IMR-90 (cell line): ENCODE results near the gene CLOCK. TPM values are rescaled to one million over a fixed set of nuclear protein-coding genes. Genes with fewer than 3 reads are reported as not detected.

Experiments used
- ATAC-seq: fragments of 200-7000 bp; cut with Tn5 transposase; 2 replicates; pipeline ENCODE4 v1.9.1; 2020; ENCODE audit warnings: low read depth, mild to moderate bottlenecking, moderate library complexity
- BruUV-seq: library from RNA; stranded (reverse); fragments of 400-500 nt; replicated peaks from 2 replicates; lab custom pipeline; 2021; lab: Mats Ljungman, UMichigan
- CTCF ChIA-PET: fragments of 300-600 bp; formaldehyde crosslinking; extraction: SDS; loops from one replicate; lab custom pipeline; 2021; ENCODE audit warnings: antibody characterized with exemption; lab: Yijun Ruan, JAX
- POLR2A ChIA-PET: fragments of 300-600 bp; sonication (Branson Sonifier 250); formaldehyde crosslinking; loops from one replicate; lab custom pipeline; 2022; ENCODE audit warnings: antibody characterized with exemption; ENCODE audit not compliant: unreplicated experiment; lab: Charles Lee
- DNase-seq: peaks from one replicate; pipeline ENCODE4 v3.0.0; 2013
- H2AFZ ChIP-seq: replicated peaks from 2 replicates; pipeline ENCODE3; 2013; ENCODE audit warnings: low read length, mild to moderate bottlenecking; ENCODE audit not compliant: poor library complexity
- H2AK5ac ChIP-seq: 2 replicates; pipeline ENCODE4 v1.6.1; 2013; ENCODE audit warnings: low read depth, low read length, inconsistent platforms
- H2AK9ac ChIP-seq: replicated peaks from 2 replicates; pipeline ENCODE3; 2013; ENCODE audit warnings: mild to moderate bottlenecking, low read depth, low read length, moderate library complexity; ENCODE audit not compliant: poor library complexity
- H2BK120ac ChIP-seq: 2 replicates; pipeline ENCODE4 v1.6.1; 2013; ENCODE audit warnings: low read depth, low read length, inconsistent platforms
- H2BK15ac ChIP-seq: 3 replicates; pipeline ENCODE4 v1.6.1; 2013; ENCODE audit warnings: low read depth, low read length, inconsistent platforms
- H2BK20ac ChIP-seq: 2 replicates; pipeline ENCODE4 v1.6.1; 2013; ENCODE audit warnings: low read depth, mild to moderate bottlenecking, inconsistent platforms, low read length, moderate library complexity
- H2BK5ac ChIP-seq: 2 replicates; pipeline ENCODE4 v1.6.1; 2013; ENCODE audit warnings: mild to moderate bottlenecking, low read depth, low read length, inconsistent platforms; ENCODE audit not compliant: poor library complexity, severe bottlenecking
- H3K14ac ChIP-seq: replicated peaks from 2 replicates; pipeline ENCODE4 v1.6.1; 2013; ENCODE audit warnings: low read depth, low read length, inconsistent platforms
- H3K18ac ChIP-seq: 2 replicates; pipeline ENCODE4 v1.6.1; 2013; ENCODE audit warnings: low read depth, low read length, control low read depth
- H3K23ac ChIP-seq: 2 replicates; pipeline ENCODE4 v1.6.1; 2013; ENCODE audit warnings: low read depth, low read length, inconsistent platforms
- H3K27ac ChIP-seq: 2 replicates; pipeline ENCODE4 v1.5.1; 2013; ENCODE audit warnings: mild to moderate bottlenecking, control low read depth, low read length; ENCODE audit not compliant: insufficient read depth
- H3K27me3 ChIP-seq: 2 replicates; pipeline ENCODE4 v1.6.1; 2013; ENCODE audit warnings: low read length; ENCODE audit not compliant: control insufficient read depth, insufficient read depth
- H3K36me3 ChIP-seq: 2 replicates; pipeline ENCODE4 v1.6.1; 2013; ENCODE audit warnings: low read length, mixed read lengths; ENCODE audit not compliant: control insufficient read depth, insufficient read depth
- H3K4ac ChIP-seq: 2 replicates; pipeline ENCODE4 v1.6.1; 2013; ENCODE audit warnings: low read depth, low read length, inconsistent platforms
- H3K4me1 ChIP-seq: 2 replicates; pipeline ENCODE4 v1.6.1; 2013; ENCODE audit warnings: low read length, mixed read lengths; ENCODE audit not compliant: control insufficient read depth, insufficient read depth
- H3K4me2 ChIP-seq: 2 replicates; pipeline ENCODE4 v1.6.1; 2013; ENCODE audit warnings: low read depth, mild to moderate bottlenecking, control low read depth, low read length, moderate library complexity
- H3K4me3 ChIP-seq: 2 replicates; pipeline ENCODE4 v1.5.1; 2013; ENCODE audit warnings: low read depth, mild to moderate bottlenecking, control low read depth, low read length, moderate library complexity; ENCODE audit not compliant: insufficient read depth
- H3K56ac ChIP-seq: 2 replicates; pipeline ENCODE4 v1.6.1; 2013; ENCODE audit warnings: low read length, inconsistent platforms; ENCODE audit not compliant: insufficient read depth; ENCODE audit errors: extremely low read depth
- H3K79me1 ChIP-seq, 2 experiments: 2 replicates each; pipeline ENCODE4 v1.6.1; 2013; ENCODE audit warnings: low read length in 2 of 2, inconsistent platforms in 1 of 2, low read depth in 1 of 2
- H3K9ac ChIP-seq: 2 replicates; pipeline ENCODE4 v1.6.1; 2013; ENCODE audit warnings: low read depth, low read length, control low read depth
- H3K9me1 ChIP-seq: 2 replicates; pipeline ENCODE4 v1.6.1; 2013; ENCODE audit warnings: low read length, inconsistent platforms; ENCODE audit not compliant: insufficient read depth
- H3K9me3 ChIP-seq: 2 replicates; pipeline ENCODE4 v1.6.1; 2013; ENCODE audit warnings: low read length; ENCODE audit not compliant: control insufficient read depth, insufficient read depth
- H4K20me1 ChIP-seq: 2 replicates; pipeline ENCODE4 v1.6.1; 2013; ENCODE audit warnings: low read length, inconsistent platforms; ENCODE audit not compliant: insufficient read depth
- H4K5ac ChIP-seq: 2 replicates; pipeline ENCODE4 v1.6.1; 2013; ENCODE audit warnings: mild to moderate bottlenecking, low read depth, low read length, control low read depth
- H4K8ac ChIP-seq, 2 experiments: 2 replicates each; pipeline ENCODE4 v1.6.1; 2013; ENCODE audit warnings: low read depth in 2 of 2, low read length in 2 of 2, control low read depth in 1 of 2, inconsistent platforms in 1 of 2
- H4K91ac ChIP-seq: 2 replicates; pipeline ENCODE4 v1.6.1; 2013; ENCODE audit warnings: low read depth, low read length, inconsistent platforms; ENCODE audit not compliant: insufficient read depth
- BHLHE40 ChIP-seq: fragments of 150-350 bp; IDR thresholded peaks from 2 replicates; pipeline ENCODE4 v1.6.1; 2016; ENCODE audit warnings: mild to moderate bottlenecking, low read depth, low read length
- CEBPB ChIP-seq: IDR thresholded peaks from 2 replicates; pipeline ENCODE4 v1.6.1; 2012; ENCODE audit warnings: low read depth, low read length, improper control_type of control experiment
- CHD1 ChIP-seq: IDR thresholded peaks from 2 replicates; pipeline ENCODE4 v1.6.1; 2012; ENCODE audit warnings: low read depth, low read length, improper control_type of control experiment
- CTCF ChIP-seq: conservative IDR thresholded peaks from 2 replicates; pipeline ENCODE4 v1.5.1; 2012; ENCODE audit warnings: mild to moderate bottlenecking, low read depth, low read length, improper control_type of control experiment
- MAZ ChIP-seq: IDR thresholded peaks from 2 replicates; pipeline ENCODE4 v1.6.1; 2012; ENCODE audit warnings: low read depth, mild to moderate bottlenecking, low read length, improper control_type of control experiment, moderate library complexity, borderline replicate concordance
- MXI1 ChIP-seq: IDR thresholded peaks from 2 replicates; pipeline ENCODE4 v1.6.1; 2012; ENCODE audit warnings: low read depth, mild to moderate bottlenecking, low read length, moderate library complexity, borderline replicate concordance
- NFE2L2 ChIP-seq: fragments of 150-350 bp; IDR thresholded peaks from 2 replicates; pipeline ENCODE4 v1.6.1; 2016; ENCODE audit warnings: low read depth, mild to moderate bottlenecking, low read length
- POLR2A ChIP-seq: IDR thresholded peaks from 2 replicates; pipeline ENCODE4 v1.6.1; 2012; ENCODE audit warnings: mild to moderate bottlenecking, low read depth, low read length
- RCOR1 ChIP-seq: IDR thresholded peaks from 2 replicates; pipeline ENCODE4 v1.6.1; 2012; ENCODE audit warnings: mild to moderate bottlenecking, low read length, improper control_type of control experiment; ENCODE audit not compliant: insufficient replicate concordance
- RFX5 ChIP-seq: IDR thresholded peaks from 2 replicates; pipeline ENCODE4 v1.8.0; 2012; ENCODE audit warnings: low read depth, mild to moderate bottlenecking, low read length, moderate library complexity
- SMC3 ChIP-seq: fragments of 150-350 bp; IDR thresholded peaks from 2 replicates; pipeline ENCODE4 v1.6.1; 2016; ENCODE audit warnings: low read depth, mild to moderate bottlenecking, antibody characterized with exemption, low read length, moderate library complexity
- USF2 ChIP-seq: fragments of 150-350 bp; IDR thresholded peaks from 2 replicates; pipeline ENCODE4 v1.6.1; 2017; ENCODE audit warnings: mild to moderate bottlenecking, antibody characterized with exemption, low read length, low read depth
- WGBS, 2 experiments: methylation state at CpG; one replicate each; pipeline versions ENCODE4 v1.1.5 to v1.1.7; 2013; ENCODE audit warnings: missing lambda C conversion rate in 2 of 2; ENCODE audit not compliant: insufficient read length in 1 of 2; ENCODE audit errors: extremely low coverage in 2 of 2; 5-methylcytosine and 5-hydroxymethylcytosine counted together
- dilution Hi-C: fragments of 300-500 bp; cut with HindIII; formaldehyde crosslinking; loops from one replicate; pipeline ENCODE4 v1.14.3; 2018; ENCODE audit warnings: low sequenced_read_pairs; ENCODE audit not compliant: unreplicated experiment
- in situ Hi-C: fragments of 300-500 bp; cut with MboI; formaldehyde crosslinking; loops from 3 replicates; pipeline ENCODE4 v1.14.3; 2019; ENCODE audit warnings: low sequenced_read_pairs, inconsistent platforms, mixed read lengths
- intact Hi-C: fragments of 100-400 bp; cut with micrococcal nuclease; formaldehyde crosslinking; loops from 2 replicates; pipeline ENCODE4 v1.10.0; 2022
- polyA plus RNA-seq, 3 experiments: library from polyadenylated mRNA; depleted of rRNA; stranded (reverse); fragments of >200 nt; gene quantifications; 2 replicates each; pipeline ENCODE4 v1.2.3, GENCODE V29; 2012; ENCODE audit warnings: low replicate concordance in 1 of 3
- total RNA-seq: library from RNA; depleted of rRNA; stranded (reverse); fragments of >200 nt; gene quantifications from 2 replicates; pipeline ENCODE4 v1.2.3, GENCODE V29; 2012

CLOCK gene
- total and polyA plus RNA-seq, 2 of the 4 experiments (the other 2 are of a cell fraction), result 7.3 to 53.4 TPM

GRCh38 chr4:55437823-55438222 is 108.9 kb downstream of the CLOCK start:
- POLR2A ChIA-PET, result no interaction called here
- Histone ChIP-seq H3K9ac (no peak overlapping the region), H3K4me2 (no peak overlapping the region), H2AK5ac (no peak overlapping the region), H3K36me3 (peaks cover 25% of the 10 kb centered on the region), H3K18ac (no peak overlapping the region), H3K4me3 (no peak overlapping the region), H4K5ac (no peak overlapping the region), H3K4me1 (peaks cover 3% of the 10 kb centered on the region; the same call in 1 of the 2 replicates), H2AK9ac (no peak overlapping the region), H3K23ac (no peak overlapping the region), H4K8ac (no peak overlapping the region; a peak in 1 of 4 replicates), H2BK20ac (no peak overlapping the region), H4K20me1 (peaks cover 2% of the 10 kb centered on the region; the same call in 1 of the 2 replicates), H3K4ac (no peak overlapping the region), H3K27ac (no peak overlapping the region), H3K9me1 (peaks cover 9% of the 10 kb centered on the region), H3K14ac (no peak overlapping the region), H2BK5ac (no peak overlapping the region), H2AFZ (no peak overlapping the region), H2BK120ac (no peak overlapping the region), H2BK15ac (no peak overlapping the region), H3K56ac (no peak overlapping the region), H4K91ac (no peak overlapping the region), H3K79me1 (peaks cover 10 to 16% of the 10 kb centered on the region in 2 experiments; a peak in 3 of 4 replicates), H3K9me3 (no peaks in the 10 kb centered on the region), H3K27me3 (no peaks in the 10 kb centered on the region)
- ATAC-seq, result no peak
- dilution Hi-C loops, result no loop called here
- no CpG with 5 or more reads among the region's 3 CpGs for WGBS, 2 experiments
- TF ChIP-seq MAZ, result no peak
- TF ChIP-seq MXI1, result no peak
- TF ChIP-seq RFX5, result no peak
- no peak for TF ChIP-seq CEBPB
- TF ChIP-seq USF2, result no peak
- no peak for TF ChIP-seq CHD1
- TF ChIP-seq POLR2A, result no peak
- no peak for TF ChIP-seq BHLHE40
- TF ChIP-seq CTCF, result no peak
- TF ChIP-seq NFE2L2, result no peak
- no peak for TF ChIP-seq RCOR1
- no peak for TF ChIP-seq SMC3
- in situ Hi-C loops, result no loop called here
- DNase-seq, result no peak
- CTCF ChIA-PET, result no interaction called here
- intact Hi-C loops, result loop anchor here (5.0 kb wide), 1 partner anchor 91 kb away; the partner anchor contains the start of gene SRD5A3
- no TSS peak for BruUV-seq
